C4-2B (cell line): Measurements from ENCODE around the gene PREPL.

Source experiments
- ZFX ChIP-seq: fragments of 450-650 bp; IDR thresholded peaks from 2 replicates; pipeline ENCODE4 v1.6.1; 2017
- TF ChIP-seq, protein P1 (sequence below): fragments of 450-650 bp; conservative IDR thresholded peaks from 2 replicates; pipeline ENCODE4 v1.5.1; 2017; ENCODE audit warnings: mild to moderate bottlenecking

DNA sequence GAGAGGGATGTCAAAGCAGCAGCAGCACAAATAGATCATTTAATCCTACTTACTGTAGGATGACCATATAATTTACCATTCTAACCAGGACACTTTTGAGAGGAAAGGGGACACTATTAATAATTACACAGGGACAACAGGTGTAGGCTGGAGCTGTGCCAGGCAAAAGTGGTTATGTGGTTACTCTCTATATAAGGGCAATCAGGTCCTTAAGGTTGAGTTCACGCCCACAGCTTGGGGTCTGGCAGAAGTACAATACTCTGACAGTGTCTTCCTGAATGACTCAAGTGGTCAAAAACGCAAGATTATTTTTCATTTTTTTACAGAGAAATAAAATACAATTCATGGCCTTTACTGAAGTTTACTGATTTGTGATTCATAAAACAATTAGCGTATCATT is 2.8 kb downstream of the PREPL start:
- TF ChIP-seq, protein P1, sequence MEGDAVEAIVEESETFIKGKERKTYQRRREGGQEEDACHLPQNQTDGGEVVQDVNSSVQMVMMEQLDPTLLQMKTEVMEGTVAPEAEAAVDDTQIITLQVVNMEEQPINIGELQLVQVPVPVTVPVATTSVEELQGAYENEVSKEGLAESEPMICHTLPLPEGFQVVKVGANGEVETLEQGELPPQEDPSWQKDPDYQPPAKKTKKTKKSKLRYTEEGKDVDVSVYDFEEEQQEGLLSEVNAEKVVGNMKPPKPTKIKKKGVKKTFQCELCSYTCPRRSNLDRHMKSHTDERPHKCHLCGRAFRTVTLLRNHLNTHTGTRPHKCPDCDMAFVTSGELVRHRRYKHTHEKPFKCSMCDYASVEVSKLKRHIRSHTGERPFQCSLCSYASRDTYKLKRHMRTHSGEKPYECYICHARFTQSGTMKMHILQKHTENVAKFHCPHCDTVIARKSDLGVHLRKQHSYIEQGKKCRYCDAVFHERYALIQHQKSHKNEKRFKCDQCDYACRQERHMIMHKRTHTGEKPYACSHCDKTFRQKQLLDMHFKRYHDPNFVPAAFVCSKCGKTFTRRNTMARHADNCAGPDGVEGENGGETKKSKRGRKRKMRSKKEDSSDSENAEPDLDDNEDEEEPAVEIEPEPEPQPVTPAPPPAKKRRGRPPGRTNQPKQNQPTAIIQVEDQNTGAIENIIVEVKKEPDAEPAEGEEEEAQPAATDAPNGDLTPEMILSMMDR = no peak
- no peak for TF ChIP-seq ZFX
